GM12873 (cell line): Measurements from ENCODE around the gene CFAP61.

Source experiments
- TF ChIP-seq, protein P1 (sequence below): IDR thresholded peaks from 2 replicates; pipeline ENCODE4 v1.5.1; 2012; ENCODE audit warnings: low read depth, mild to moderate bottlenecking, moderate library complexity, low read length, control low read depth; ENCODE audit not compliant: insufficient read depth; ENCODE audit errors: missing control alignments

CFAP61 gene

DNA sequence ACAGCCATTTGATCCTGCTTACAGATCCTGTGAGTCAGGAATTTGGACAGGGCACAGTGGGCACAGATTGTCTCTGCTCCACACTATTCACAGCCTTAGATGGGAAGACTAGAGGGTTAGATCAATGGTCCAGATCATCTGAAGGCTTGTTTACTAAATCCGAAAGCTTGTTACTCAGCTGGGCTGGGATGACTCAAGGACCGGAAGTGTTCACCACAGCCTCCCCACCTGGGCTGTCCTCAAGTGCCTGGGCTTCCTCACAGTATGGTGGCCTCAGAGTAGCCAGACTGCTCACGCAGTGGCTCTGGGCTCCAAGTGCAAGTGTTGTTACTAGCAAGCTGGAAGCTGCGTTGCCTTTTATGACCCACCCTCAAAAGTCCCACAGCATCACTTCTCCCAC is 240.1 kb downstream of the CFAP61 start:
- TF ChIP-seq, protein P1, sequence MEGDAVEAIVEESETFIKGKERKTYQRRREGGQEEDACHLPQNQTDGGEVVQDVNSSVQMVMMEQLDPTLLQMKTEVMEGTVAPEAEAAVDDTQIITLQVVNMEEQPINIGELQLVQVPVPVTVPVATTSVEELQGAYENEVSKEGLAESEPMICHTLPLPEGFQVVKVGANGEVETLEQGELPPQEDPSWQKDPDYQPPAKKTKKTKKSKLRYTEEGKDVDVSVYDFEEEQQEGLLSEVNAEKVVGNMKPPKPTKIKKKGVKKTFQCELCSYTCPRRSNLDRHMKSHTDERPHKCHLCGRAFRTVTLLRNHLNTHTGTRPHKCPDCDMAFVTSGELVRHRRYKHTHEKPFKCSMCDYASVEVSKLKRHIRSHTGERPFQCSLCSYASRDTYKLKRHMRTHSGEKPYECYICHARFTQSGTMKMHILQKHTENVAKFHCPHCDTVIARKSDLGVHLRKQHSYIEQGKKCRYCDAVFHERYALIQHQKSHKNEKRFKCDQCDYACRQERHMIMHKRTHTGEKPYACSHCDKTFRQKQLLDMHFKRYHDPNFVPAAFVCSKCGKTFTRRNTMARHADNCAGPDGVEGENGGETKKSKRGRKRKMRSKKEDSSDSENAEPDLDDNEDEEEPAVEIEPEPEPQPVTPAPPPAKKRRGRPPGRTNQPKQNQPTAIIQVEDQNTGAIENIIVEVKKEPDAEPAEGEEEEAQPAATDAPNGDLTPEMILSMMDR, result no peak

DNA sequence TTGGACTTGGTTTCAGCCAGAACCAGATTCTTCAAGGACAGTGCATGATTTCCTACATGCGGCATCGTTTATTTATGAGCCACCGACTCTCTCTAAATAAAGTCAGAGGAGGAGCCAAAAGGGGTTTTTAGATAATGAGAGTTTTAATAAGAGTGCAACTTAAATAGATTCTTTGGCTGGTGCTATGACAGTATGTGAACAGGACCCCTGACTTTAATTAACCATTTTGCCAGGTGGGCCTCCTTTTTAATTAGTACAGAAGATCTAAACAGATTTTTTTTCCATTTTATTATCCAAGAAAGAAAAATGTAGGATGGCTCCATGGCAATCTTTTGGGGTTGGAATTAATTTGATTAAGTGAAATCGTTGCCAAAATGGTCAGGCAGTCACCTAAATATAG is 240.8 kb downstream of the CFAP61 start:
- TF ChIP-seq, protein P1, result no peak

DNA sequence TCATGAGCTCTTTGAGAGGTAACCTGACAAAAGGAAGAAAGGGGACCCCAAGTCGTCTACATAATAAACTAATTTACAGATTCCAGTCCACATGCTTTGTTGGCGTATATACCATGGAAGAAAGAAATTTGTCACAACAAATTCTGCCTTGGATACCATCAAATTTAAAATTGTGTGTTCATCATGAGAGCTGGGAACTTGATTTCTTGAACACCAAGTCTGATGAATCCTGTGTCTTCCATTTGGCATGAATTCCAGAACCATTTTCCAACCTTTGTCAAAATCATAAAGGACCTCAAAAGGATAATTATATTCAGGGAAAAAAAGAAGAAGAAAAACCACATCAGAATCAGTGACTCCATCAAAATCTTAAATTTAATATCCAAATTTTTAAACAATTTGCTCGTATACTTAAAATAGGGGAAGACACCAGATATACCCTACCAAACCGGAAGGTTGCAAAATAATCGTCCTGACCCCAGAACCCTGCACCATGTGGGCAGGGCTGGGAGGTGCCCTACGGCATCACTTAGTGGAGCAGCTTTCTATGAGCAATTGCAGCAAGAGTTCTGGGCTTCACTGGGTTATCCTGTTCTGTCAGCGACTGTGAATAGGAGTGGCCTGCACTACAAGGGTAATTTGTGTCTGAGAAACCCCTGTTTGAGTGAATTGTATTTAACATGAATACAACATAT is 241.5 kb downstream of the CFAP61 start:
- TF ChIP-seq, protein P1, result no peak

DNA sequence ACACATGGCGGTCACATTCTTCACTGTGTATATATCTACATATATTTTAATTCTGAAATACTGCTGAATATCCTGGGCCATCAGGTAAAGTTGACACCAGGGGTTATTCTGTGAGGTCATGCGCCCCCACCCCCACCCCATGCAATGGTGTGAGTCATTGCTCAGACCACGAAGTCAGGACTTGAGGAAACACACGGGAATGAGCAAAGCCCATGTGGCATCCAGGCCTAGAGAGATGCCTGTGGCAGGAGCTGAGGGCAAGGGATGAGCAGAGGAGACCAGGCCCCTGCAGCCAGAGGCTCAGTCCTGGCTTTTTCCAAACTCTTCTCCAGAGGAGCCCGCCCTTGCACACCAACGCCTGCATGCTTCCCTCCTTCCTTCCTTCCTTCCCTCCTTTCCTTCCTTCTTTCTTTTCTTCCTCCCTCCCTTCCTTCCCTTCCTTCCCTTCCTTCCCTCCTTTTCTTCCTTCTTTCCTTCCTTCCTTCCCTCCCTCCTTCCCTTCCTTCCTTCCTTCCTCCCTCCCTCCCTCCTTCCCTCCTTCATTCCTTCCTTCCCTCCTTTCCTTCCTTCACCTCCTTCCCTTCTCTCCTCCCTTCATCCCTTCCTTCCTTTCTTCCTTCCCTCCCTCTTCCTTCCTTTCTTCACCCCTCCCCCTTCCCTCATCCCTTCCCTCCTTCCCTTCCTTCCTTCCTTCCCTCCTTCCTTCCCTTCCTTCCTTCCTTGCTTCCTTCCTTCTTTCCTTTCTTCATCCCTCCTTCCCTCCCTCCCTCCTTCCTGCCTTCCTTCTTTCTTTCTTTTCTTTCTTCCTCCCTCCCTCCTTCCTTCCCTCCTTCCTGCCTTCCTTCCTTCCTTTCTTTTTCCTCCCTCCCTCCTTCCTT is 243.5 kb downstream of the CFAP61 start:
- TF ChIP-seq, protein P1, result no peak

DNA sequence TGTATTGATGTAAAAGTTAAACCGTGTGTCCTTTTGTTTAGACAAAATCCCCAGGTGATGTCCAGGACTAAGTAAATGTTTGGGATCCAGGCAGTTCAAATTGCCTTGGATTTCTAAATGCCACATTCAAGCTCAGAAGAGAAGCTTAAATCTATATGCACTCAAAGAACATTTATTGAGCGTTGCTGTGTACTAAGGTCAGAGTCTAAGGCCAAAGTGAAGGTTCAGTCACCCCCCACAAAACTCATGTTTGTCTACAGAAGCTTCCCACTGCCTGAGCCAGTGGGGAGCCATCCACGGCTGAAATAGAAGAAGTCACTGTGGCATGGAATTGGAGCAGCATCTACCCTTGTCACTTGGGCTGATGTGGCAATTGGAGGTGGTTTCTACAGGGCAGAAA is 244.8 kb downstream of the CFAP61 start:
- TF ChIP-seq, protein P1, result no peak

DNA sequence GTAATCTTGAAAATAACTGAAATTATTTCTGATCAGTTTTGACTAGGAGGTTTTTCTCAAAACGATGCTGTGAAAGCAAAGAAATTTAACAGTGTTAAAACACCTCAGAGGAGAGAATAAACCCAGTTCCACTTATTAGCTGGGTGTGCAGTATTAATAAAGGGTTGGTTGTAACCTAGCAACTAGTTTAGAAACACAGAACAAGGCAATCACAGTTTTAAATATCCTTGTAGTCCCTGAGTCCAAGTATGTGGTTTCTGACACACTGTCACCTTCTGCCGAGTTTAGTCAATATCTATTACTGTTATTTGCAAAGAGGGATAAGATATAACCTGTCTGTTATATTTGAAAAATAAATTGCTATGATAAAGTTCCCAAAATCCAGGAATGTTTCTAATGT is 245.4 kb downstream of the CFAP61 start:
- TF ChIP-seq, protein P1, result no peak

DNA sequence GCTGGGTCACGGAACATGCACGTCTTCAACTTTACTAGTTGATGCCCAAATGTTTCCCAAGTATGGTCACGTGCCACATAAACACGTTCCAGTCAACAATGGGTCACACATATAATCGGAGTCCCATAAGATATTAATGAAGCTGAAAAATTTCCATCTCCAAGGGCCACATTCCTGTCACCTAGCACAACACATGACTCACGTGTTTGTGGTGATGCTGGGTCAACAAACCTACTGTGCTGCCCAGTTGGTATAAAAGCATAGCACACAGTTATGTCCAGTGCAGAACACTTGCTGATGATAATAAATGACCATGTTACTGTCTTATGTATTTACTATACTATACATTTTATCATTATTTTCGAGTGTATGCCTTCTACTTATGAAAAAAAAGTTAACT is 247.6 kb downstream of the CFAP61 start:
- TF ChIP-seq, protein P1, result no peak
